Kidney epithelial cell (primary cell): ENCODE measurements around the gene IL18R1. TPM values are rescaled to one million over a fixed set of nuclear protein-coding genes. Genes with fewer than 3 reads are reported as not detected.

ENCODE experiments used
- DNase-seq: peaks from one replicate; pipeline ENCODE4 v3.0.0-alpha.2; 2010; ENCODE audit warnings: low read depth
- H3K27me3 ChIP-seq: 2 replicates; pipeline ENCODE4 v1.6.0; 2011; ENCODE audit warnings: low read length; ENCODE audit not compliant: control insufficient read depth, insufficient read depth
- H3K36me3 ChIP-seq: 2 replicates; pipeline ENCODE4 v1.5.1; 2011; ENCODE audit warnings: low read length; ENCODE audit not compliant: control insufficient read depth, insufficient read depth
- H3K4me3 ChIP-seq: 2 replicates; pipeline ENCODE4 v1.5.1; 2011; ENCODE audit warnings: low read depth, mild to moderate bottlenecking, control low read depth, low read length
- total RNA-seq: library from RNA; depleted of rRNA; stranded (reverse); fragments of >200 nt; gene quantifications from 2 replicates; pipeline ENCODE4 v1.2.3, GENCODE V29; 2015
- TF ChIP-seq, protein P1 (sequence below): IDR thresholded peaks from 2 replicates; pipeline ENCODE4 v1.5.1; 2011; ENCODE audit warnings: mild to moderate bottlenecking, moderate library complexity, low read length, control low read depth, inconsistent platforms; ENCODE audit not compliant: insufficient read depth, poor library complexity, severe bottlenecking

Gene IL18R1, protein sequence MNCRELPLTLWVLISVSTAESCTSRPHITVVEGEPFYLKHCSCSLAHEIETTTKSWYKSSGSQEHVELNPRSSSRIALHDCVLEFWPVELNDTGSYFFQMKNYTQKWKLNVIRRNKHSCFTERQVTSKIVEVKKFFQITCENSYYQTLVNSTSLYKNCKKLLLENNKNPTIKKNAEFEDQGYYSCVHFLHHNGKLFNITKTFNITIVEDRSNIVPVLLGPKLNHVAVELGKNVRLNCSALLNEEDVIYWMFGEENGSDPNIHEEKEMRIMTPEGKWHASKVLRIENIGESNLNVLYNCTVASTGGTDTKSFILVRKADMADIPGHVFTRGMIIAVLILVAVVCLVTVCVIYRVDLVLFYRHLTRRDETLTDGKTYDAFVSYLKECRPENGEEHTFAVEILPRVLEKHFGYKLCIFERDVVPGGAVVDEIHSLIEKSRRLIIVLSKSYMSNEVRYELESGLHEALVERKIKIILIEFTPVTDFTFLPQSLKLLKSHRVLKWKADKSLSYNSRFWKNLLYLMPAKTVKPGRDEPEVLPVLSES
- total RNA-seq: 5.1 and 9.2 TPM in 2 replicates

DNA sequence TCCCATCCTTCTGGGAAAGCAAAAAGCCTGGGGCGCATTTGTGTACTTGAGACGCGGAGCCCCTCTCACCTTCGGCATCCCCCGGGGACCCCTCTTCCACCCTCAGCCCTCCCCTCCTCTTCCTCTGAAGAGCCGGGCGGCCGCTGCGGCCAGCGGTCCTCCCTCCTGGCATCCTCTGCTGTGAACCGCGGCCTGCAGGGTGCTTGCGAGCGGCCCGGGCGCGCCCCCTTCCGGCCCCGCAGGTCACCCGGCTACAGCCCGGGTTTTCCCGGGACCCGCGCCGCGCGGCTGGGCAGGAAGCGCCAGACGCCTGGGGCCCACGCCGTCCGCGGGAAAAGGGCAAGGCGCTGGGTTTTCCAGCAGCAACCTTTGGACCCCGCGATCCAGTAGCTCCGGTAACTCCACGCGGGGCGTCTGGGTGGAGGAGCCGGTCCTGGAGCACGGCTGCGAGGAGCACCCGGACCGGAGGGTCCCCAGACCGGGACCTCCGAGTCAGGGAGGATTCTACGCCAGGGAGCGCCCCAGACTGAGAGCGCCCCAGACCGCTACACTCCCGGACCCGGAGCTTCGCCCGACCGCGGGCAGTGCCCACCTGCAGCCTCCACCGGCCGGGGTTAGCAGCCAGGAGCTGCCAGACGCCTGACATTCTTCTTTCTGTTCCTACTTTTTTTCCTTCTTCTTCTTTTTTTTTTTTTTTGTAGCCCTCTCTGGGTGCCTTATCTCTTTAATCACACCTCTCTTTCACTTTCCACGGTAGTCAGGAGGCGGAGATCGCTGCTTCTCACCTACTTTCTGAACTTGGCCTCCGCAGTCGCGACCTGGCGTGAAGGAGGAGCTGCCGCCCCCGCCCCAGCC is at the start of gene IL18R1:
IL18R1 (plus strand) TSS at position 271 of the 855 bp plus-strand sequence. CDS start 6,865 bp downstream, outside the sequence.
- no peaks in the 10 kb centered on the region for H3K27me3 ChIP-seq
- DNase-seq: peak; percentile 25
- peak within 1 kb of the TSS; percentile 83 for H3K4me3 ChIP-seq
- no peaks in the 10 kb centered on the region for H3K36me3 ChIP-seq
- TF ChIP-seq, protein P1, sequence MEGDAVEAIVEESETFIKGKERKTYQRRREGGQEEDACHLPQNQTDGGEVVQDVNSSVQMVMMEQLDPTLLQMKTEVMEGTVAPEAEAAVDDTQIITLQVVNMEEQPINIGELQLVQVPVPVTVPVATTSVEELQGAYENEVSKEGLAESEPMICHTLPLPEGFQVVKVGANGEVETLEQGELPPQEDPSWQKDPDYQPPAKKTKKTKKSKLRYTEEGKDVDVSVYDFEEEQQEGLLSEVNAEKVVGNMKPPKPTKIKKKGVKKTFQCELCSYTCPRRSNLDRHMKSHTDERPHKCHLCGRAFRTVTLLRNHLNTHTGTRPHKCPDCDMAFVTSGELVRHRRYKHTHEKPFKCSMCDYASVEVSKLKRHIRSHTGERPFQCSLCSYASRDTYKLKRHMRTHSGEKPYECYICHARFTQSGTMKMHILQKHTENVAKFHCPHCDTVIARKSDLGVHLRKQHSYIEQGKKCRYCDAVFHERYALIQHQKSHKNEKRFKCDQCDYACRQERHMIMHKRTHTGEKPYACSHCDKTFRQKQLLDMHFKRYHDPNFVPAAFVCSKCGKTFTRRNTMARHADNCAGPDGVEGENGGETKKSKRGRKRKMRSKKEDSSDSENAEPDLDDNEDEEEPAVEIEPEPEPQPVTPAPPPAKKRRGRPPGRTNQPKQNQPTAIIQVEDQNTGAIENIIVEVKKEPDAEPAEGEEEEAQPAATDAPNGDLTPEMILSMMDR: peak; percentile 34

DNA sequence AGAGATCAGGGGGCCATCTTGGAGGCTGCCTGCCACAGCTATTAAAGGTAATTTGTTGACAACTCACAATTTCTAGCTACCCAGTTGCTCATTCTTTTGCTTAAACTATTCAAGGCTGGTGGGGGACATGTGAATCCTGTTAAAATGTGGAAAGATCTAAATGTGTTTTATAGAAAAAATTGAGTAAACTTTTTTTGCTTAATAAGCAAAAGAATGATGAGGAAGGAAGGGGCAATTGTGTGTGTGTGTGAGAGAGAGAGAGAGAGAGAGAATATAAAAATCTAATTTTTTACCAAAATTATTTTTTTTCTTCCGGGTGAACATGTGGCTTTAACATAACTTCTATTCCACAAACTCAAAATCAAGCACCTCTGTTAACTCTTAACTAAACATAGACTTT is 49.5 kb upstream of the IL18R1 start:
- no peaks in the 10 kb centered on the region for H3K36me3 ChIP-seq
- TF ChIP-seq, protein P1: no peak
- no peak overlapping the region for H3K4me3 ChIP-seq
- DNase-seq: no peak
- H3K27me3 ChIP-seq: no peaks in the 10 kb centered on the region

DNA sequence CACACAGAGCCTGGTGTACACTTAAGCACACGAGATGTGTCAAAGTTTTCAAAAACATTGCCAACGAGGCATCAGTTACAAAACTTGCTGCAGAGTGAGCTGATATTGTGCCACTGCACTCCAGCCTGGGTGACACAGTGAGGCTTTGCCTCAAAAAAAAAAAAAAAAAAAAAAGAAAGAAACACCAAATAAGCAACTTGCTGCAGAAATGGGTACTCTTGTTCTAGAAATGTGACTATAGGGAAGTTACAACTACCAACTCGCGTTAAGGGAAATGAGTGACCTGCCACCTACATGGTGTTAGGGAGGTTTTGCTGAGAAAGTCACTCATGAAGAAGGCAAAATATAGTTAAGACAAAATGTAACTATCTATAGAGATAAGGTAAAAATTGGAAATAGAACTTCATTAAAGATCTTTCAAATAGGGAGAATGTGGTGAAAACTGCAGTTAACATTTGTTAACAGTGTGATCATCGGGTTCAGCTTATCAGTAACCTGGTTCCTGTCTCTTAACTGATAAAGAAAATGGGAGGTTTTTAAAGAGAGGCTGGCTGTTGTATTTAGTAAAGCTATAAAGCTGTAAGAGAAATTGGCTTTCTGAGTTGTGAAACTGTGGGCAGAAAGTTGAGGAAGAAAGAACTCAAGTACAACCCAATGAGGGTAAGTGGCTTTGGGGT is 44.5 kb upstream of the IL18R1 start, which contains the start of gene IL1RL1:
IL1RL1 (plus strand) TSS at position 600 of the 677 bp plus-strand sequence. CDS start 26,702 bp downstream, outside the sequence.
- DNase-seq: no peak
- Histone ChIP-seq H3K27me3 (no peaks in the 10 kb centered on the region), H3K36me3 (no peaks in the 10 kb centered on the region), H3K4me3 (no peak within 1 kb of the TSS)
- TF ChIP-seq, protein P1: no peak

DNA sequence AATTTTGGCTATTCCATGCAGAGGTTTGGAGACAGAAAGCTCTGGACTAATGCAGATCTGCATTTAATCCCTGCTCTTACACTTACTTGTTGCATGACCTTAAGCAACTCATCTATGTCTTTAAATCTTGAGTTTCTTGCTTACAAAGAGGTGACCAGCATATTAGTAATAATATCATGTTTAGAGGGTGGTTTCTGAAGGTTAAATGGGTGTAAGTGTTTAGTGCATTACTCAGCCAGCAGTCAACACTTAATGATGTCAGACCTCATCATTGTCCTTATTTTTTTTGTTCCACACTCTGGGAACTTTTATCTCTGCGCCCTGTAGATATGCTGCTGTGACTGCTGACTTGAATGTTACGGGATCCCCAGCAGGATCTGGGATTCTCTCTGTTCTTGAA is 42.6 kb upstream of the IL18R1 start:
- DNase-seq: no peak
- H3K36me3 ChIP-seq: no peaks in the 10 kb centered on the region
- H3K27me3 ChIP-seq: no peaks in the 10 kb centered on the region
- TF ChIP-seq, protein P1: no peak
- no peak overlapping the region for H3K4me3 ChIP-seq

DNA sequence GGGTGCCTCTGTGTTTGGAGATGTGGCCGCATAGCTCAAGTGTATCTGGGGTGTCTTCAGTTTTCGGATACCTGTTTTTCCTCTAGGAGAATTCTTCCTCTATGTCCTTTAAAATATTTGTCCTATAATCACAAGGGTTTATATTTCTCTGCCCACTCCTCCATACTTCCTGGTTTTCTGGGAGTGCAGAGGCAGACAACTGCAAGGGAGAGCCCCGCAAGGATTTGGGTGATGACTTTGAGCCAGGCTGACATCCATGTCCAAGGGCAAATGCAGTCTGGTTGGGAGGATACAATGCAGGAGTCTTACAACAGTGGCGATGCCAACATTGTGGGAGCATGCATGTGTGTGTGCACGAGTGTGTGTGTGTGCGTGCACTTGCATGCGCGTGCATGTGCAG is 42.1 kb upstream of the IL18R1 start:
- Histone ChIP-seq H3K36me3 (no peaks in the 10 kb centered on the region), H3K27me3 (no peaks in the 10 kb centered on the region), H3K4me3 (no peak overlapping the region)
- TF ChIP-seq, protein P1: no peak
- DNase-seq: no peak
